ENCODE data around the gene BTNL3.

The BTNL3 gene

DNA sequence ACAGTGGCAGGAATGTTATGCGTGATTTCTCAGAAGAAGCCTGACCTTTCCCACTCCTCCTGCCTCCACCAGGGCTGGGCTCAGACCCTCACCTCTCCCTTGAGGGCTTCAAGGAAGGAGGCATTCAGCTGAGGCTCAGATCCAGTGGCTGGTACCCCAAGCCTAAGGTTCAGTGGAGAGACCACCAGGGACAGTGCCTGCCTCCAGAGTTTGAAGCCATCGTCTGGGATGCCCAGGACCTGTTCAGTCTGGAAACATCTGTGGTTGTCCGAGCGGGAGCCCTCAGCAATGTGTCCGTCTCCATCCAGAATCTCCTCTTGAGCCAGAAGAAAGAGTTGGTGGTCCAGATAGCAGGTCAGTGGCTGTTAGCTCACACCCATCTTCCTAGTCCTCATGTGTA is 61.4 kb downstream of the BTNL3 start:
- DNase-seq: no peak

DNA sequence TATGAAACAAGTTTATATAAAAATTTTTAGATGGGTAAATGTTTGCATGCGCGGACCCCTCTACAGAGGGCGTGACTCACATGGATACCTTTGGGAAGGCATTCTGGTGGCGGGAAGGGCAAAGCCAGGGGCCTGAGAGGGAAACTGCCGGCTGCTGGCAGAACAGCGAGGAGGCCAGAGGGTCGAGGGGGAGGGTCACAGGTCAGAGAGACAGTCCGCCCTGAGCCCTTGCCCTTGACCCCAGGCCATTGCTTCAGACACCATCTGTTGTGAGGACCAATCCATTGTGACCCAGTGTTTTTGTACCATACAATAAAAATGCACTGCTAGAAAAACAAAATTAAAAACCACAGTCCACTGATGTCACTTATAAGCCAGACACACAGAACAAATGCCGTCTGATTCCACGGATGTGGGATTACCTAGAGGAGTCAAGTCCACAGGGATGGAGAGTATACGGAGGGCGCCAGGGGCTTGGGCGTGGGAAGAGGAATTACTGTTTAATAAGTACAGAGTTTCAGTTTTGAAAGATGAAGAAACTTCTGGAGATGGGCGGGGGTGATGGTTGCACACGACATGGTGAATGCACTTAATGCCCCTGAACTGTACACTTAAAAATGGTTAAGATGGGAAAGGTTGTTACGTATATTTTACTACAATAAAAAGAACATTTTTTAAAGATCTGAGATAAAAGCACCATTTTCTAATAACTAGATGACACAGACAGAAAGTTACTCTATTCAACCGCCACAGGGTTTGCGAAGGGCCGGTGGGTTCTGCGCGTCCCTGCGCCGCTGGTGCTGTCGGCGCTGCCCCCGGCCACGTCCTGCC is 63.4 kb downstream of the BTNL3 start:
- no peak for DNase-seq

DNA sequence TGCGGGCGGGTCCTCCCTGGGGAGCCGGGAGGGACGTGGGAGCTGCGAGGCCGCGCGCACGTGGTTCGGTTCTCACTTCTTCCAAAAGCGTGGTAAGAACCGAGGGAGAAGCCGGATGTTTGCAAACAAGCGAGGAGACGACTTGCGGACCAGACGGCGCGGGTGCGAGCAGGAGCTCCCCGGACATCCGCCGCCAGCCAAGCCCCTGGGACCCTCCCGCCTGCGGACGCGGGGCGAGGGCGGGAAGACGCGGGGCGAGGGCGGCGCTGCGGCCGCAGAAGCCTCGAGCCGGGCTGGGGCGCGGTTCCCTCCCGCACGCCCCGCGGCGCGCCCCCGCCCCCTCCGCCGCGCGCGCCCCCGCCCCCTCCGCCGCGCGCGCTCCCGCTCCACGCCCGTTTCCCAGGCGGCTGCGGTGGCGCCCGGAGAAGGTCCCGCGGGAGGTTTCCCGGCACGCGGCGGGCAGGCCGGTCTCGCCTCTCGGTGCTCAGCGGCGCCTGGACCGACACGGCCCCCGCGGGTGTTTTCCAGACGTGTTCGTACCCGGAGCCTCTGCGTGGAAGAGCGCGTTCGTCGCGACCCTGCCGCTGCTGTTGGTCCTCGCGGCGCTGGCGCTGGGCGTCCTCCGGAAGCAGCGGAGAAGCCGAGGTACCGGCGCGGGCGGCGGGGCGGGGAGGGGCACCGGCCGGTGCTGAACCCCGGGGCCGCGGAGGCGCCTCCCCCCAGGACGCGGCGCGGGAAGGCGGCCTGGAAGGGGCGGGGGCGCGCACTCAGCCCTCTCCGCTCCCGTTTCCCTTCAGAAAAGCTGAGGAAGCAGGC is 64.2 kb downstream of the BTNL3 start:
- DNase-seq: peak; percentile 18

DNA sequence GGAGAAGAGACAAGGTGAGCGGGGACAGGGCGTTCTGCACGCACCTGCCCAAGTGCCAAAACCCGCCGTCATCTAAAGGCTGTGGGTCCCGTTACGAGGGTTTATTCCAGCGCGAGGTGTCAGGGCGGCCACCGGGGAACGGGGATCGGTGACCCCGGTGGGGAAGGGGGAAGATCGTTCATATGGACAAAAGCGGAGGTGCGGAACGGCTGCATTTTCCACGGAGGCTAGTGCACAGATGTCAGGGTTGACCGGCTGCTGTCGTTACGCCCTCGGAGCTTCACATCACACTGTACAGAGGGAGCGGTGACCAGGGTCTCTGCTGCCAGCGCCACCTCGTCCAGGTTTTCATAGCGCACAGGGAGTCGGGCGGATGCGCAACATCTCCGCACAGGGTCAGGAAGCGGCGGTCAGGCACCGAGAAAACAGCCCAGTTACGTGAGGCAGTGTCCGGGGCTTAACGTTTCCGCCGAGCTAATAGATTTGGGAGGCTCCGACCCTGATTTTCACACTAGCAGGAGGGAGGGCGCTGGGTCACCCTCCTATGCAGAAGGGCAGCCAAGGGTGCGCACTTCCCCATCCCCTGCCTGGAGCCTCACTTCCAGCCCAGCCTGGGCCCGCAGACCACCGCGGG is 65.0 kb downstream of the BTNL3 start:
- peak; percentile 6 for DNase-seq

DNA sequence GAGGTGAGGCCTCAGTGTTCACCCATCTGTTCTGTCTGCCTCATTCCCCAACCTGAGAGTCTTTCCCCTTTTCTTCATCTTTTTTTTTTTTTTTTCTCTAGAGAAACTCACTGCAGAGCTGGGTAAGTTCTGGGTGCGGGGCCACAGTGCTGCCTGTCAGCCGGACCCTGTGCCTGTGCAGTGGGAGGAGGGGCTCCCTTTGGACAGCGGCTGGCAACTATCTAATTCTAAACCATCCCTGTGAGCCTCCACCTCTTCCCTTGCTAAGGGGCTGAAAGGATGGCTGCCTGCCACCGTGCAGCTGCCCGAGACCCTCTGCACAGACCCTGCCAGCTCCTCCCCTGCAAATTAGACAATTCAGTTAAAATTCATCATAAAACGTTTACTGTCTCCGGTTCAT is 65.5 kb downstream of the BTNL3 start:
- DNase-seq: no peak

DNA sequence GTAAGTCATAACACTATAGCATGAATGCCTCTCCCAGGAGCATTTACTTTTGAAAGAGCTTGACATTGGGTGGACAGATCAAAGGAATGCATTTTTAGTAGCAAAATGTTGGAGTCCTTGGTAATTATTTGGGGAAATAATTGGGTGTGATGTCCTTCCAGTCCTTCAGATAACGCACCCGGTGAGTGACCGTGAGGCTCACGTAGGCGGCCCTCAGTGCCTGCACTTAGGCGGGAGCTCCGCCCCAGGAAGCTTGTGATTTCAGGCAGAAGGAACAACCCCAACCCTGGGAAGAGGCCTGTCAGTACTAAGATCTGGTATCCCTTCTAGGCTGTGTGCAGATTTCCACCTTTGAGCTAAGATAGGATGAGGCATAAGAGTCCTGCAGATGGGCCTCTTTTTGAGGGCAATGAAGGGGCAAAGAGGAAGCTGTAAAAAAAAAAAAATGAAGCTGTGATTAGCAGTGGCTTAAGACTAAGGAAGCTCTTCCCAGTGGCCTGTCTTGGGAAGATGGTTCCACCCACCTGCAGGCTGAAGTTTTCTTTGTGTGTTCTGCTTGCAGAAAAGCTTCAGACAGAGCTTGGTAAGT is 66.3 kb downstream of the BTNL3 start:
- no peak for DNase-seq

Measured in NCI-H345 (cell line).